IMR-90 (cell line): ENCODE data around the gene KIF1A. TPM values are rescaled to one million over a fixed set of nuclear protein-coding genes. Genes with fewer than 3 reads are reported as not detected.

Experiments used
- ATAC-seq: fragments of 200-7000 bp; cut with Tn5 transposase; 2 replicates; pipeline ENCODE4 v1.9.1; 2020; ENCODE audit warnings: low read depth, mild to moderate bottlenecking, moderate library complexity
- BruUV-seq: library from RNA; stranded (reverse); fragments of 400-500 nt; replicated peaks from 2 replicates; lab custom pipeline; 2021; lab: Mats Ljungman, UMichigan
- CTCF ChIA-PET: fragments of 300-600 bp; formaldehyde crosslinking; extraction: SDS; loops from one replicate; lab custom pipeline; 2021; ENCODE audit warnings: antibody characterized with exemption; lab: Yijun Ruan, JAX
- POLR2A ChIA-PET: fragments of 300-600 bp; sonication (Branson Sonifier 250); formaldehyde crosslinking; loops from one replicate; lab custom pipeline; 2022; ENCODE audit warnings: antibody characterized with exemption; ENCODE audit not compliant: unreplicated experiment; lab: Charles Lee
- DNase-seq: peaks from one replicate; pipeline ENCODE4 v3.0.0; 2013
- H2AFZ ChIP-seq: replicated peaks from 2 replicates; pipeline ENCODE3; 2013; ENCODE audit warnings: low read length, mild to moderate bottlenecking; ENCODE audit not compliant: poor library complexity
- H2AK5ac ChIP-seq: 2 replicates; pipeline ENCODE4 v1.6.1; 2013; ENCODE audit warnings: low read depth, low read length, inconsistent platforms
- H2AK9ac ChIP-seq: replicated peaks from 2 replicates; pipeline ENCODE3; 2013; ENCODE audit warnings: mild to moderate bottlenecking, low read depth, low read length, moderate library complexity; ENCODE audit not compliant: poor library complexity
- H2BK120ac ChIP-seq: 2 replicates; pipeline ENCODE4 v1.6.1; 2013; ENCODE audit warnings: low read depth, low read length, inconsistent platforms
- H2BK15ac ChIP-seq: 3 replicates; pipeline ENCODE4 v1.6.1; 2013; ENCODE audit warnings: low read depth, low read length, inconsistent platforms
- H2BK20ac ChIP-seq: 2 replicates; pipeline ENCODE4 v1.6.1; 2013; ENCODE audit warnings: low read depth, mild to moderate bottlenecking, inconsistent platforms, low read length, moderate library complexity
- H2BK5ac ChIP-seq: 2 replicates; pipeline ENCODE4 v1.6.1; 2013; ENCODE audit warnings: mild to moderate bottlenecking, low read depth, low read length, inconsistent platforms; ENCODE audit not compliant: poor library complexity, severe bottlenecking
- H3K14ac ChIP-seq: replicated peaks from 2 replicates; pipeline ENCODE4 v1.6.1; 2013; ENCODE audit warnings: low read depth, low read length, inconsistent platforms
- H3K18ac ChIP-seq: 2 replicates; pipeline ENCODE4 v1.6.1; 2013; ENCODE audit warnings: low read depth, low read length, control low read depth
- H3K23ac ChIP-seq: 2 replicates; pipeline ENCODE4 v1.6.1; 2013; ENCODE audit warnings: low read depth, low read length, inconsistent platforms
- H3K27ac ChIP-seq: 2 replicates; pipeline ENCODE4 v1.5.1; 2013; ENCODE audit warnings: mild to moderate bottlenecking, control low read depth, low read length; ENCODE audit not compliant: insufficient read depth
- H3K27me3 ChIP-seq: 2 replicates; pipeline ENCODE4 v1.6.1; 2013; ENCODE audit warnings: low read length; ENCODE audit not compliant: control insufficient read depth, insufficient read depth
- H3K36me3 ChIP-seq: 2 replicates; pipeline ENCODE4 v1.6.1; 2013; ENCODE audit warnings: low read length, mixed read lengths; ENCODE audit not compliant: control insufficient read depth, insufficient read depth
- H3K4ac ChIP-seq: 2 replicates; pipeline ENCODE4 v1.6.1; 2013; ENCODE audit warnings: low read depth, low read length, inconsistent platforms
- H3K4me1 ChIP-seq: 2 replicates; pipeline ENCODE4 v1.6.1; 2013; ENCODE audit warnings: low read length, mixed read lengths; ENCODE audit not compliant: control insufficient read depth, insufficient read depth
- H3K4me2 ChIP-seq: 2 replicates; pipeline ENCODE4 v1.6.1; 2013; ENCODE audit warnings: low read depth, mild to moderate bottlenecking, control low read depth, low read length, moderate library complexity
- H3K4me3 ChIP-seq: 2 replicates; pipeline ENCODE4 v1.5.1; 2013; ENCODE audit warnings: low read depth, mild to moderate bottlenecking, control low read depth, low read length, moderate library complexity; ENCODE audit not compliant: insufficient read depth
- H3K56ac ChIP-seq: 2 replicates; pipeline ENCODE4 v1.6.1; 2013; ENCODE audit warnings: low read length, inconsistent platforms; ENCODE audit not compliant: insufficient read depth; ENCODE audit errors: extremely low read depth
- H3K79me1 ChIP-seq, 2 experiments: 2 replicates each; pipeline ENCODE4 v1.6.1; 2013; ENCODE audit warnings: low read length in 2 of 2, inconsistent platforms in 1 of 2, low read depth in 1 of 2
- H3K9ac ChIP-seq: 2 replicates; pipeline ENCODE4 v1.6.1; 2013; ENCODE audit warnings: low read depth, low read length, control low read depth
- H3K9me1 ChIP-seq: 2 replicates; pipeline ENCODE4 v1.6.1; 2013; ENCODE audit warnings: low read length, inconsistent platforms; ENCODE audit not compliant: insufficient read depth
- H3K9me3 ChIP-seq: 2 replicates; pipeline ENCODE4 v1.6.1; 2013; ENCODE audit warnings: low read length; ENCODE audit not compliant: control insufficient read depth, insufficient read depth
- H4K20me1 ChIP-seq: 2 replicates; pipeline ENCODE4 v1.6.1; 2013; ENCODE audit warnings: low read length, inconsistent platforms; ENCODE audit not compliant: insufficient read depth
- H4K5ac ChIP-seq: 2 replicates; pipeline ENCODE4 v1.6.1; 2013; ENCODE audit warnings: mild to moderate bottlenecking, low read depth, low read length, control low read depth
- H4K8ac ChIP-seq, 2 experiments: 2 replicates each; pipeline ENCODE4 v1.6.1; 2013; ENCODE audit warnings: low read depth in 2 of 2, low read length in 2 of 2, control low read depth in 1 of 2, inconsistent platforms in 1 of 2
- H4K91ac ChIP-seq: 2 replicates; pipeline ENCODE4 v1.6.1; 2013; ENCODE audit warnings: low read depth, low read length, inconsistent platforms; ENCODE audit not compliant: insufficient read depth
- CEBPB ChIP-seq: IDR thresholded peaks from 2 replicates; pipeline ENCODE4 v1.6.1; 2012; ENCODE audit warnings: low read depth, low read length, improper control_type of control experiment
- FOS ChIP-seq: fragments of 150-350 bp; IDR thresholded peaks from 2 replicates; pipeline ENCODE4 v1.6.1; 2016; ENCODE audit warnings: low read depth, low read length
- MAFK ChIP-seq: IDR thresholded peaks from 2 replicates; pipeline ENCODE4 v1.6.1; 2012; ENCODE audit warnings: low read depth, low read length, improper control_type of control experiment
- MAZ ChIP-seq: IDR thresholded peaks from 2 replicates; pipeline ENCODE4 v1.6.1; 2012; ENCODE audit warnings: low read depth, mild to moderate bottlenecking, low read length, improper control_type of control experiment, moderate library complexity, borderline replicate concordance
- MXI1 ChIP-seq: IDR thresholded peaks from 2 replicates; pipeline ENCODE4 v1.6.1; 2012; ENCODE audit warnings: low read depth, mild to moderate bottlenecking, low read length, moderate library complexity, borderline replicate concordance
- NFE2L2 ChIP-seq: fragments of 150-350 bp; IDR thresholded peaks from 2 replicates; pipeline ENCODE4 v1.6.1; 2016; ENCODE audit warnings: low read depth, mild to moderate bottlenecking, low read length
- POLR2A ChIP-seq: IDR thresholded peaks from 2 replicates; pipeline ENCODE4 v1.6.1; 2012; ENCODE audit warnings: mild to moderate bottlenecking, low read depth, low read length
- RFX5 ChIP-seq: IDR thresholded peaks from 2 replicates; pipeline ENCODE4 v1.8.0; 2012; ENCODE audit warnings: low read depth, mild to moderate bottlenecking, low read length, moderate library complexity
- SMC3 ChIP-seq: fragments of 150-350 bp; IDR thresholded peaks from 2 replicates; pipeline ENCODE4 v1.6.1; 2016; ENCODE audit warnings: low read depth, mild to moderate bottlenecking, antibody characterized with exemption, low read length, moderate library complexity
- WGBS, 2 experiments: methylation state at CpG; one replicate each; pipeline versions ENCODE4 v1.1.5 to v1.1.7; 2013; ENCODE audit warnings: missing lambda C conversion rate in 2 of 2; ENCODE audit not compliant: insufficient read length in 1 of 2; ENCODE audit errors: extremely low coverage in 2 of 2; 5-methylcytosine and 5-hydroxymethylcytosine counted together
- dilution Hi-C: fragments of 300-500 bp; cut with HindIII; formaldehyde crosslinking; loops from one replicate; pipeline ENCODE4 v1.14.3; 2018; ENCODE audit warnings: low sequenced_read_pairs; ENCODE audit not compliant: unreplicated experiment
- in situ Hi-C: fragments of 300-500 bp; cut with MboI; formaldehyde crosslinking; loops from 3 replicates; pipeline ENCODE4 v1.14.3; 2019; ENCODE audit warnings: low sequenced_read_pairs, inconsistent platforms, mixed read lengths
- intact Hi-C: fragments of 100-400 bp; cut with micrococcal nuclease; formaldehyde crosslinking; loops from 2 replicates; pipeline ENCODE4 v1.10.0; 2022
- polyA plus RNA-seq, 3 experiments: library from polyadenylated mRNA; depleted of rRNA; stranded (reverse); fragments of >200 nt; gene quantifications; 2 replicates each; pipeline ENCODE4 v1.2.3, GENCODE V29; 2012; ENCODE audit warnings: low replicate concordance in 1 of 3
- total RNA-seq: library from RNA; depleted of rRNA; stranded (reverse); fragments of >200 nt; gene quantifications from 2 replicates; pipeline ENCODE4 v1.2.3, GENCODE V29; 2012

Gene KIF1A
- total and polyA plus RNA-seq, 2 of the 4 experiments (the other 2 are of a cell fraction) = under 0.01 TPM; not detected in 1

DNA sequence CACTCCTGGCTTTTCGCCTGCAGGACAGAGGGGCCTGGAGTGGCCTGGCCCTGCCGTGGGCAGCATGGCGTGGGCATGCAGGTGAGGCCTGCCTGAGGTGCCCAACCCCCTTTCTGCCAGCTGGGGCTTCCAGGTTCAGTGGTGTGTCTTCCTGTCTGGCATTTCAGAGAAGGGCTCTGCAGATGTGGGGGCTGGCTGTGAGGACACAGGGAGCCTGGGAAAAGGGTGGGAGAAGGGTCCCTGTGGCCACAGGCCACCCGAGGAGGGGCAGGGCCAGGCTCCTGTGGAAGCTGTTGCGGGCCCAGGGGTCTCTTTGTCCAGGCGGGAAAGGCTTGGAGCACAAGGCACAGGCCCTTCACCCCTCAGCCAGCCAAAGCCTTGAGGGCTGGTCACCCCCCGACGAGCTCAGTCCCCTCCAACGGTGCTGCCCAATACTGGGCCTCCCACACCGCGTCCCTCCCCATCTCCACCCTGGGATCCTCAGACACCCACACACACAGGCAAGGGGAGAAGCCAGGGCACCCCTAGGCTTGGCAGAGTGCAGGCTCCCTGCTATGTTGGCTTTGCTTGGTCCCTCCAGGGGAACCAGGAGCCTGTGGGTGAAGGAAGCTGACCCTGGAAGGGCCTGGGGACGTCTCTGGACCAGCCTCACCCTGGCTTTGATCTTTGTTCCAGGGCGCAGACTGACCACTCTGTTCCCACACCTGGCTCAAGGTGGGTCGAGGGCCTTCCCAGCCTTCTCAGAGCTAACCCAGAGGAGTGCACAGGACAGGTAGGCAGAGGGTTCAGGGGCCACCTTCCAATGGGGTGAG, 132.1 kb downstream of the KIF1A start:
- Histone ChIP-seq H2BK120ac (no peak overlapping the region), H4K91ac (no peak overlapping the region), H2AK9ac (no peak overlapping the region), H2AK5ac (no peak overlapping the region), H3K18ac (no peak overlapping the region), H2BK5ac (no peak overlapping the region), H4K20me1 (no peaks in the 10 kb centered on the region), H4K8ac (no peak overlapping the region), H3K9me3 (no peaks in the 10 kb centered on the region), H3K79me1 (no peaks in the 10 kb centered on the region), H3K14ac (no peak overlapping the region), H3K23ac (no peak overlapping the region), H3K36me3 (no peaks in the 10 kb centered on the region), H2AFZ (no peak overlapping the region), H3K4me2 (no peak overlapping the region), H3K4me3 (no peak overlapping the region), H3K4ac (no peak overlapping the region), H3K56ac (no peak overlapping the region), H3K27me3 (peaks cover 33% of the 10 kb centered on the region), H3K4me1 (no peaks in the 10 kb centered on the region), H2BK20ac (no peak overlapping the region), H3K9ac (no peak overlapping the region), H3K9me1 (no peaks in the 10 kb centered on the region), H4K5ac (no peak overlapping the region), H3K27ac (no peak overlapping the region), H2BK15ac (no peak overlapping the region)
- no peak for ATAC-seq
- WGBS, 2 experiments = 40% methylated on average over 3 of the region's 14 CpGs; no CpG with 5 or more reads in 1 of the 2 experiments
- no TSS peak for BruUV-seq
- in situ Hi-C loops (no loop called here), intact Hi-C loops (no loop called here), dilution Hi-C loops (no loop called here)
- DNase-seq = no peak
- POLR2A ChIA-PET = no interaction called here
- TF ChIP-seq NFE2L2 = no peak
- TF ChIP-seq CEBPB = no peak
- no peak for TF ChIP-seq MAZ
- TF ChIP-seq POLR2A = no peak
- no peak for TF ChIP-seq RFX5
- TF ChIP-seq FOS = no peak
- no peak for TF ChIP-seq MAFK
- TF ChIP-seq SMC3 = no peak
- no peak for TF ChIP-seq MXI1
- CTCF ChIA-PET = no interaction called here
